Stimulated activated CD8-positive, alpha-beta memory T cell treated with anti-CD3 and anti-CD28 coated beads, Interleukin-7, amount 100 ng/mL, for 1 hour (primary cell): ENCODE data around the gene CCL1.
"Not testable (repeated sequence)": the region's sequence is repeated elsewhere in the genome, so short reads cannot be mapped to it uniquely, and the experiment has no call there.

Experiments
- DNase-seq, 2 donors: peaks; one replicate each; pipeline ENCODE4 v3.0.0-alpha.2; 2020; ENCODE audit warnings: low read depth in 2 of 2

Gene CCL1

DNA sequence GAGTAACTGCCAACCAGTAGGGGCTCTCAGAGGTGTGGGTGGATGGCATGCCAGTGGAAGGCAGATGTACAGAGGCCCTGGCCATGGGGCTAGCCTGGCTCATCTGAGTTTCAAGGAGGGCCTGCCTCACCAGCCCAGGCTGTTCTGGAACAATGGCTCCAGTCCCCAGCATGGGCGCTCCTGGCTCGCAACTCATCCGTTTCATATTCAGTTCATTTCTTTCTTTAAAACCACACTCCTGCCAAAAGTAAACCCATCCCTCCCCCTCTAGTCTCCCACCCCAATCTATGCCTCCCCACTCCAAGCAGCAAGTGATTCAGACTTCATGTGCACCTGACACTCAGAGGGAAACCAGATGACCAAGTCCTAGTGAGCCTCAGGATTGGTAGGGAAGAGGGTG lies 4.4 kb downstream of the CCL1 start:
- DNase-seq: no peak

DNA sequence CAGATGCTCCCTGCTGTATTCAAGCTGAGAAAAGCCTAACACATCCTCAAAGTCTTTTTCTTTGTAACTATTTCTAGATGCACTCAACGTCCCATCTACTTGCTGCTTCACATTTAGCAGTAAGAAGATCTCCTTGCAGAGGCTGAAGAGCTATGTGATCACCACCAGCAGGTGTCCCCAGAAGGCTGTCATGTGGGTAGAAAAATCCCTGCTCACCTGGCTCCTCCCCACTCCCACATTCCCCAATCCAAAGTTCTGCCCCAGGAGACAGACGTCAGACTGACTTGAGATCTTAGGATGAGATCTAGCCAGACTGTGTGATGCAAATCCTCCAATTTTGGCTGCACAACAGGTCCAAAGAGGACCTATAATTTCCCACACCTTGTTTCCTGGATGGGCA lies 5.6 kb downstream of the CCL1 start:
- DNase-seq: no peak

DNA sequence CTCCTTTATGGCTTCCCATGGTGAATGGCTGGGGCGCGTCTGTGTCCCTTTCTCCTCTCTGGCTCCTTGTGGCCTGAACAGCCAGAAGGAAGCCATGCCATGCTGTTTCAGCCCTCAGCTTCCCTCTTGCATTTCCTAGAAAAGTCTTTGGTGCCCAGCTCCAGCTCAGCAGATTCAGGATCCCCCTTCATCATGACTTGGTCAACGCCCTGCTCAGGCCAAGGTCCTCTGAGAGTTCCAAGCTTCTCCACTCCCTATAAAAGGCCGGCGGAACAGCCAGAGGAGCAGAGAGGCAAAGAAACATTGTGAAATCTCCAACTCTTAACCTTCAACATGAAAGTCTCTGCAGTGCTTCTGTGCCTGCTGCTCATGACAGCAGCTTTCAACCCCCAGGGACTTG lies 6.8 kb downstream of the CCL1 start, which contains the start of gene CCL13:
CCL13 (plus strand) TSS at position 287 of the 400 bp plus-strand sequence; CDS start at position 334, 47 bp downstream.
- no peak for DNase-seq

DNA sequence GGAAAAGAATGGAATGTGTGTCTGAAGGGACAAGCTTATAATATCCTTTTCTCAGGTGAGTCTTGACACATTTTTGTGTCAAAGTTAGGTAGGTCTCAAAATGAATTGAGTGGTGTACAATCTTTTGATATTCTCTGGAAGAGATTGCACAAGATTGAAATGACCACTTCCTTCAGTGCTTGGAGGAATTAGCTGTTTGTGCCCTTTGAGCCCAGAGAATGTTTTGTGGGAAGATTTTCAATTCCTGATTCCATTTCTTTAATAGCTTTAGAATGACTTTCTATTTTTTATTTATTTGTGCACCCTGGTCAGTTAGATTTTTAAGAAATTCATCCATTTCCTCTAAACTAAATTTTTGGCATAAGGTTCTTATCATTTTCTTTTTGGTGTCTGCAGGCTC lies 8.4 kb downstream of the CCL1 start:
- DNase-seq: no peak

DNA sequence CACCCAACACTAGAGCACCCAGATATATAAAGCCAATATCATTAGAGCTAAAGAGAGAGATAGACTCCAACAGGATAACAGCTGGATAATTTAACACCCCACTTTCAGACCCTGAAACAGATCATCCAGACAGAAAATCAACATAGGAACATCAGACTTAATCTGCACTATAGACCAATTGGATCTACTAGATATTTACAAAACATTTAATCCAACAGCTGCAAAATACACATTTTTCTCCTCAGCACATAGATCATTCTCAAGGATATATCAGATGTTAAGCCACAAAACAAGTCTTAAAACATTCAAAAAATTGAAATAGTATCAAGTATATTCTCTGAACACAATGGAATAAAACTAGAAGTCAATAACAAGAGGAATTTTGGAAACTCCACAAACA lies 10.8 kb downstream of the CCL1 start:
- no peak for DNase-seq

DNA sequence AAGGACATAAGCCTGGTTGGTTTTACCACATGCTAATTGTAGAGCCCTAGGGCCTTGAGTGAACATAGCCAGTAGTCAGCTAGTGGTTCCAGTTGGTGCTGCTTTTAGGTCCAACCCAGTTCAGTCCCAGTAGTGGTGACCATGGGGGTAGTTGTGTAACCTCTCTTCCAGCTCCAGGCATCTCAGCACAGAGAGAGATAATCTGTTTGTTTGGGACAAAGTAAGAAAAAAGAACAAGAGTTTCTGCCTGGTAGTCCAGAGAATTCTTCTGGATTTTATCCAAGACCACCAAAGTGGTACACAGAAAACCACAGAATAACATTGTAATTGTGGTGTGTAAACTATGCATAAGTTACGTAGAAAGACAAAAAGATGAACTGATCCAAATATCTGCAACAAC lies 11.9 kb downstream of the CCL1 start:
- DNase-seq: no peak

DNA sequence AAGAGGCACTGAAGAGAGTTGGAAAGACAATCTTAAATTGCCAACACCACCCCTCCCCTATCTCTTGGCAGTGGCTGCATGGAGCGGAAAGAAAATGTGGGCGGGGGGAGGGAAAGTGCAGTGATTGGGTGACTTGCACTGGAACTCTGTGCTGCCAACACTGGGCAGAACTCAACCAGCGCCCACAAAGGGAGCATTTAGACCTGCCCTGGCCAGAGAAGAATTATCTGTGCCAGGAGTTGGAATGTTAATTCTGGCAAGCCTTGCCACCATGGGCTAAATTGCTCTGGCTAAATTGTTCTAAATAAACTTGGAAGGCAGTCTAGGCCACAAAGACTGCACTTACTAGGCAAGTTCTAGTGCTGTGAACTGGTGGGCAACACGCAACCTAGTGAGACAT lies 13.3 kb downstream of the CCL1 start:
- DNase-seq: no peak

DNA sequence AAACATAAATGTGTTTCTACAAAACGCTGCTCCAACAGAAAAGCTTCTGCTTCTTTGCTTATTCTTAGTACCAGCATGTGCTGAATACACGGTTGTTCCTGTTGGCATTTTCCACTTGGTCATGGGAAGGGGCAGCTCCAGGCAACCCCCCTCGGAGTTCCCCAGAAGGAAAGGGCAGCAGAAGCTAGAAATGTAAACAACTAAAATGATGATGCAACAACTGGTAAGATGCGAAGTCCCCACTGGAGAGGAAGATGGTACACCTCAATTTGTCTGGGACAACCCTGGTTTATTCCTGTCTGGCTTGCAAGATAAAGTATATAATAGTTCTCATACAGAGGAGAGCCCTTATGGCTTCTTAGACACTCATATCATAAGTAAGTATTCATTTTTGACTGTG lies 16.0 kb downstream of the CCL1 start:
- DNase-seq: no peak

DNA sequence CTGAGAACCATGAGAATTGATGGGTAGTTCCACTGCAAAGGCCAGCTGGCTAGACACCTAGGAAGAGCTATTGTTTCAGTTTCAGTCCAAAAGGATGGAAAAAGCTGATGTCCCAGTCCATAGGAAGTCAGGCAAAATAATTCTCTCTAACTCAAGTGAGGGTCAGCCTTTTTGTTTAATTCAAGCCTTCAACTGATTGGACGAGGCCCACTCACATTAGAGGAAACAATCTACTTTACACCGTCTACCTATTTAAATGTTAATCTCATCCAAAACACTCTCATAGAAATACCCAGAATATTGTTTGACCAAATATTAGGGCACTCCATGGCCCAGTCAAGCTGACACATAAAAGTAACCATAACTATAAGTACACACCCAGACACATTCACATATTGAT lies 21.1 kb downstream of the CCL1 start:
- DNase-seq: no peak

DNA sequence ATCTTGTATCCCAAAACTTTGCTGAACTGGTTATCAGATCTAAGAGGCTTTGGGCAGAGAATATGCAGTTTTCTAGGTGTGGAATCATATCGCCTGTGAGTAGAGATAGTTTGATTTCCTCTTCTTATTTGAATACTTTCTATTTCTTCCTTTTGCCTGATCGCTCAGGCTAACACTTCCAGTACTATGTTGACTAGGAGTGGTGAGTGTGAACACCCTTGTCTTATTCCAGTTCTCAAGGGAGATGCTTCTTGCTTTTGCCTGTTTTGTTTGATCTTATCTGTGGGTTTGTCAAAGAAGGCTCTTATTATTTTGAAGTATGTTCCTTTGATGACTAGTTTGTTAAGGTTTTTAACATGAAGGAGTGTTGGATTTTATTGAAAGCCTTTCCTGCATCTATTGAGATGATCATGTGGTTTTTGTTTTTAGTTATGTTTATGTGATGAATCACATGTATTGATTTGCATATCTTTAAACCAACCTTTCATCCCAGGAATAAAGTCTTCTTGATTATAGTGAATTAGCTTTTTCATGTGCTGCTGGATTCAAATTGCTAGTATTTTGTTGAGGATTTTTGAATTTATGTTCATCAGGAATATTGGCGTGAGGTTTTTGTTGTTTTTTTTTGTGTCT lies 23.8 kb downstream of the CCL1 start:
- no peak for DNase-seq

DNA sequence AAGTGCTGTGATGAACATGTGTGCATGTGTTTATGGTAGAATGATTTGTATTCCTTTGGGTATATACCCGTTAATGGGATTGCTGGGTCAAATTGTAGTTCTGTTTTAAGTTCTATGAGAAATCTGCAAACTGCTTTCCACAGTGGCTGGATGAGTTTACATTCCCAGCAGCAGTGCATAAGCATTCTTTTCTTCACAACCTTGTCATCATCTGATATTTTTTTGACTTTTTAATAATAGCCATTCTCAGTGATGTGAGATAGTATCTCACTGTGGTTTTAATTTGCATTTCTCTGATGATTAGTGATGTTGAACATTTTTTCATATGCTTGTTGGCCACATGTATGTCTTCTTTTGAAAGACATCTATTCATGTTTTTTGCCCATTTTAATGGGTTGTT lies 25.3 kb downstream of the CCL1 start:
- no peak for DNase-seq

DNA sequence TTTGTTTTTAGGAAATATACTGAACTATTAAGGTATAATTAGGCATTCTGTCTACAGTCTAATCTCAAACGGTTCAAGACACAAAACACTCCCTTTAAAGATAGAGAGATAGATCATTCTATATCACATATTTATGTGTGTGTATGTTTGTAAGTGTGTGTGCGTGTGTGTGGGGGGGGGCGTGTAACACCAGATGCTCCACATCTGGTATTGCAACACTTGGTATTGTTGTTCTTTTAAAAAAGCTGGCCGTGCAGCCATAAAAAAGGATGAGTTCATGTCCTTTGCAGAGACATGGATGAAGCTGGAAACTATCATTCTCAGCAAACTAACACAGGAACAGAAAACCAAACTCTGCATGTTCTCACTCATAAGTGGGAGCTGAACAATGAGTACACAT lies 35.5 kb downstream of the CCL1 start:
- not testable (repeated sequence) for DNase-seq

DNA sequence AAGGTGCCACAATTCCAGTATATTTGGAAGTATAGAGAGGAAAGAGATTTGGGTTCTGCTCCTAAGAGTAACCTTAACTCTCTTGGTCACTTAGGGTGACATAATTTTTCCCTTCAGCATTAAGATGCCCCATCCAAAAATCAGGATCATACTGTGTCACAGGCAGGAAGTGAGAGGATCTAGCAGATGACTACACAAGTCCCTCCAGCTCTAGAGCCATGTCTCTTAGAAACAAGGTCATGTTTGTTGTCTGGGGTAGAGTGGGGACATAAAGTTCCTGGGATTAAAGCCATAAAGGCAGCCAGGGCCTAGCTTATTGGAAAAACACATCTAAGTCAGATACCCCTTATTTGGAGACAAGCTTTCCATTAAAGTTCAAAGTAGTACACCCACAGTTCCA lies 41.1 kb downstream of the CCL1 start:
- DNase-seq: no peak

DNA sequence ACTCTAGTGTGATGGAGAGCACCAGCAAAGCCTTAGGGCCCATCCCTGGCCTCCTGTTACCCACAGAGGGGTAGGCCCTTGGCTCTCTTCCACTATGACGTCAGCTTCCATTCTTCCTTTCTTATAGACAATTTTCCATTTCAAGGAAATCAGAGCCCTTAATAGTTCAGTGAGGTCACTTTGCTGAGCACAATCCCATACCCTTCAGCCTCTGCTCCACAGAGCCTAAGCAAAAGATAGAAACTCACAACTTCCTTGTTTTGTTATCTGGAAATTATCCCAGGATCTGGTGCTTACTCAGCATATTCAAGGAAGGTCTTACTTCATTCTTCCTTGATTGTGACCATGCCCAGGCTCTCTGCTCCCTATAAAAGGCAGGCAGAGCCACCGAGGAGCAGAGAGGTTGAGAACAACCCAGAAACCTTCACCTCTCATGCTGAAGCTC lies 44.0 kb downstream of the CCL1 start, which contains the start of gene CCL8:
CCL8 (plus strand) TSS at position 397 of the 445 bp plus-strand sequence. CDS start 67 bp downstream, outside the sequence.
- no peak for DNase-seq

DNA sequence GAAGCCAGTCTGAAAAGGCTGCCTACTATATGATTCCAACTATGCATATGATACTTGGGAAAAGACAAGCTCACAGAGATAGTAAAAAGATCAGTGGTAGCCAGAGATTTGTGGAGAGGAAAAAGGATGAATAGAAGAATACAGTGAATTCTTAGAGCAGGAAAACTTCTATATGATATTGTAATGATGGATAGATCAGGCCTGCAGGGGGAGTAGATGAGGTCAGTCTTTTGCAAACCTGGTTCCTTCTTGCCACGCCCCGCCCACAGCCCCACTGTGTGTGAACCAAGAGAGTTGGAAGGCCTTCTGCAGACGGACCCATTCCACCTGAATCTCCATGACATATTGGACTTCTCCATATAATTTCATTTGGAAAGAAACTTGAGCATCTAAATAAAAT lies 44.6 kb downstream of the CCL1 start:
- DNase-seq: no peak

DNA sequence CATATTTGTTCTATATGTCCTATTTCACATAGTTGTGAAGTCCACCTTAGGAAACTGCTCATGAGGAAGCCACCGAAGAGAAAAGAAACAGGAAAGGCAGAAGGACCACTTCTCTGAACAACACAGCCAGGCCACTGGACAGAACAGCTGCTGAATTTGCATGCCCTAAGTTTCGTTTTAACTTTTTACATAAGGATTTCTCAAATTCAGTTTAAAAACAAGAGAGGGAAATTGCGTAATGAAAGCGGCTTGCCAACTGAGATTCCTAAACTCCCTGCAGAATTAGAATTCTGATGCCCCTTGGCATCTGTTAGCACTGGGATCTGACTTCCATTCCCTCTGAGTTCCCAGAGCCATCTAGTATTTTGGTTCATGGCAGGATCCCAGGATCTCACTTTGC lies 48.8 kb downstream of the CCL1 start:
- DNase-seq: no peak

DNA sequence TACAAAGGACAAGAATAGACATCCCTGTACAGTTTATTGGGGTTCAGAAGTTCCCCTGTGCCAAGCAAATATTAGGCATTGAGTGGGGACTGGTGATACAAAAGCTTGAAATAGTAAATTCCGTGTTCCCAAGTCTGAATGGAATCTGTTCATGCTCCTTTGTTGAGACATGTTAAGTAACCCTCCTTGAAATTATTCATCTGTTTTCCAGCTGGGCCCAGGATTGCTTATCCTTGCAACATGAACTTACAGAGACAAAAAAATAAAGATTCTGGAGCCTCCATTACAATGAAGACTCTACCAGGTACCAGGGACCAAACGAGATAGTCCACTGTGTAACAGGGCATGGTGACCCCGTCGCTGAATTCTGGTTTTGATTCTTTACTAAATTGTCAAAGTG lies 49.9 kb downstream of the CCL1 start:
- DNase-seq: no peak

DNA sequence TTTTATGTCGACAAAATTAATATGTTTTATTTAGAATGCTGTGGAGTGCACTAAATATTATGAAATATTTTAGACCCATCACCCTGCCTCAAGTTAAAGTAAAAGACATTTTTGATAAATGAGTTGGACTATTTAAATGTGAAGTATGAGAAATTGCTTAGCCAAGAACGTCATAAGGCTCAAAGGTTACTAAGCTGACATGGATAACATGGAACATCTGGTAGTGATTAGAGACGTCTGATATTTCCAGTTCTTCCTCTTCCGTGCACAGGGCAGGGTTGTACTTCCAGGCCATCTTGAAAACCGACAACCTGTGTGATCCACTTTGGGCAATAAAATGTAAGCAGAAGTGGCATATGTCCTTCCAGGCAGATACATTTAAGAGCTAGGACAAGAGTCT lies 51.0 kb downstream of the CCL1 start:
- DNase-seq: no peak

DNA sequence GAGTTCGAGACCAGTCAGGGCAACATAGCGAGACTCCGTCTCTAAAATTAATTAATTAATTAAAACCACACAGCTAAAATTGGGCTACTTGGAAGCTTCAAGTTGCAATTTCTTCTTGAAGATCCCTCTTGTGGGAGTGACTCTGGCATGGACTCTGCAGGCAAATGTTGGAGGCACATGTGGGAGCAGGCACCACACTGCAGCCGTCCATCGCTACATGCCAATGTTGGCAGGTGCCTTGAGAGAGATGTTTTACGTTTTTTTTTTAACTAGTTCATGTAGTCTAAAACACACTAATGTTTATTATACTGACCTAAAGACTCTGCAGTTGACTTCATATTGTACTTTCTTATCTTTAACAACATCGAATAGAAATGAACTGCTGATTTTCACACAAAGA lies 51.7 kb downstream of the CCL1 start:
- DNase-seq: no peak
